ENCODE results near the gene WLS.

GRCh38 chr1:68198752-68199151 is 33.6 kb downstream of the WLS start:
- no peak for TF ChIP-seq ELF4 (IDR thresholded peaks at IDR 0.05)
- TF ChIP-seq SUZ12 (IDR thresholded peaks at IDR 0.05), result no peak
- TF ChIP-seq BHLHE40 (IDR thresholded peaks at IDR 0.05; ENCODE audit: borderline replicate concordance), result no peak

All from HEK293T (cell line).